Stimulated activated naive CD4-positive, alpha-beta T cell treated with Interleukin-2 at 50 U/mL for 16 hours (primary cell): ENCODE results near the gene PDE2A.

Experiments
- DNase-seq: peaks from one replicate; lab custom pipeline; 2025; lab: John Stamatoyannopoulos, UW

PDE2A gene

DNA sequence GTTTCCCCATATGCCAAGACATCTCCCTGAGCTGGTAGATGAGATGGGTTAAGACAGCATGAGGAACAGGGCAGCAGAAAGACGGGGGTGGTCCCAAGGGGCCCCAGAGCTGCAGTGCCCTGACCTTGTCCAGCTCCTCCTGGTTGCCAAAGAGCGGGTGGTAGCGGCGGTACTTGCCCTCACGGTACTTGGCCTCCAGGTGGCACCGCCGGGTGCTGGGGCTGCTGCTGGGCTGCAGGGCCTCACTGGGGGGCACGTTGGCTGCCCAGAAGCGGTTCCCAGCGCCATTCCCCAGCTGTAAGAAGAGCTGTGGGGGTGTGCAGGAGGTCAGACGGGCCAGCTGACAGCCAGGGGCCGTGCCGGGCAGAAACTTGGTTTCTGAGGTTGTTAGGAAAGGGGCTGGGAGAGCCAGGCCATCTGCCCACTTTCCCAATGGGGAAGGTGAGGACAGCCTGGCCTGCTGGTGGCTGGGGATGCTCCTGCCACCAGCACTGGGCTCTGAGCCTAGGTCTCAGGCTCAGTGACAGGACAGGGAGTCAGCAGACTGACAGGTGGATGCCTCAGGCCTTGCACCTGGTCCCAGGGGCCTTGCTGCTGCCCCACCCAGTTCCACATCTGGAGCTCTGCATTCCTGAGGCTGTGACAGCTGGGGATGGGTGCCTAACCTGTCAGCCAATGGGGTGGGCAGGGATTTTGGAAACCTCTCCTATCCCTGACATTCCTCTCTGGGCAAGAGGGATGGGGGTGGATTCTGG is 30.0 kb upstream of the PDE2A start:
- no peak for DNase-seq

DNA sequence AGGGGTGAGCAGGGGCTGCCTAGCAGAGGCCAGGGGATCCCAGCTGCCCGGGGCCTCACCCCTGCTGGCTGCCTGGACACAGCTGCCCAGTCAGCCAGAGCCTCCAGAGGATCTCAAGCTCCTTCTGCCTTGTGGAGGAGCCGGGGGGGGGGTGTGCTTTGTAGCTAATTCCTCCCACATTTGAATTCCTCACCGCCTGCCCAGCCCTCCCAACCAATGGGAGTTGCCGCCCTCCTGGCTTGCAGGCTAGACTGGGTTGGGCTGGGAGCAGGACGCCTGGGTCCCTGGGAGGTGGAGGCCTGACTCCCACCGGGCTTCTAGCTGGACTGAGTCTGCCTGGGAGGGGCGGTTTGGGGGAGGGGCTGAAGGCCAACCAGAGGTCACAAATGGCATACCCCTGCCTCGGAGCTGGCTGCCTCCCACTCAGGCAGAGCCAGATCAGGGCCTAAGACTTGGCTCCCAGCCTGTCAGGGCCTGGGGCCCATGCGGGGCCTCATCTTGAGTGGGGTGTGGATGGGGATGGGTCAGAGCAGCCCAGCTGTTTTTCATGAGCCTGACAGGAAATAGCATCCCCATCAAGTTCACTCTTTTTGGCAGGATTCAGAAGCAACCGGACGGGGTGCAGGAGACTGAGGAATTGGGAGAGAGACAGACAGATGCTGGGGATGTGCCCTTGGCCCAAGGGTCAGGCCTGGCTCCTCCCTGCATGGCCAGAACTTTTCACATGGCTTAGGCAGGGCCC is 29.2 kb upstream of the PDE2A start:
- no peak for DNase-seq

DNA sequence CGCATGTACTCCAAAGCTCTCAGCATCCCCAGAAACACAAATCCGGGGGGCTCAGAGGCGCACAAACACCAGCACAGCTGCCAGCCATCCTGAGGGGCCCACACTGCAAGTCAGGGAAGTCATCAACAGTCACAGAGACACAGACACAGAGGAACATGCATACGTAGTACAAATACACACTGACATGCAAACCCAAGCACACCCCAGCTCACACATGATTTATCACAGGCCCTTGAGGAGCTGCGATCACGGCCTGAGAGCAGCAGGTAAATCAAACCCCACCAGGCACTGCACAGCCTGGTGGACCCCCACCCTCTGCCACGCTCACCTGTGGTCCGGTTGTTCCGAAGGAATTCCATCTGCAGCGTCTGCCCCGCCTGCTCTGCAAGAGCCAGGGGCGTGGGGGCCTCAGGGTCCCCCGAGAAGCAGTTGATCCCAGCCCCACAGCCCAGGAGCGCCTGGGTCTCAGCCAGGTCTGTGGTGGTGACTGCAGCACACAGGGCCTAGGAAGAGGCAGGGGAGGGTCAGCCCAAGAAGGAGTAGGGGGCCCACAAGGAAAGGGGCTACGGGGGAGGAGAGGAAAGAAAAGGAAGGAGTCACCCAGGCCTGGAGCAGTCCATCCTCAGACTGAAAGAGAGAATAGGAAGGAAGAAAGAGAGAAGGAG is 28.5 kb upstream of the PDE2A start:
- DNase-seq: no peak

DNA sequence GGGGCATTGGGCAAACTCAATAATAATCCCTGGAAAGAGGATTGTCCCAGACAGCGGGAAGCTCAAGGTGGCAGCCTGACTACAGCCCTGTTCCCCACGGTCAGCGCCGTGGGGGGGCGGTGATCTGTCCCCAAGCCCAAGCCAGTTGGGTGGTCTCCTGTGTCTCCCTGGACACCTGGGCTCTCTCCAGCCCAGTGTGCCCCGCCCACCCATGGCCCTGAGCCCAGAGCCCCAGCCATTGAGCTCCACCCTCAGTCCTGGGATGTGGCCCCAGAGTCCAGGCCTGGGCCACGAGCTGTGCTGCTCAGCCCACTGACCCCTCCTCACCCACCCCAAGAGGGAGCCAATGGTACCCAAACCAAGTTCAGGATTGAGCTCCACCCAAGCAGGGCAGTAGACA is 27.9 kb upstream of the PDE2A start:
- no peak for DNase-seq

DNA sequence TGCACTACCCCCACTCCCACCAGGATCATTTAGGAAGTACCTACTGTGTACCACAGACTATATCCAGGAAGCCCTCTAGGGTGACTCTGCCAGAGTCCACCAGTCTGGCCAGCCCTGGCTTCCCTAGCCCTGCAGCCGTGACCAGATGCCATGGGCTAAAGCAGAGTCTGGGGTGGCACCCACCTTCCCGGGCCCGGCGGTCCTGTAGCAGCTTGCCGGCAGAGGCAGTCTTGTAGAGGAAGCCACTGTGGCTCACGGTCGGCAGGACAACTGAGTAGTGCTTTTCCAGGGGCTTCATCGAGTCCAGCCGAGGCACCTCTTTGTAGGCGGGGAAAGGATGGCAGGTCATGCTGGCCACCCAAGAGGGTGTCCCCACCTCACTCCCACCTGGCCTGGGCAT is 27.2 kb upstream of the PDE2A start:
- no peak for DNase-seq

DNA sequence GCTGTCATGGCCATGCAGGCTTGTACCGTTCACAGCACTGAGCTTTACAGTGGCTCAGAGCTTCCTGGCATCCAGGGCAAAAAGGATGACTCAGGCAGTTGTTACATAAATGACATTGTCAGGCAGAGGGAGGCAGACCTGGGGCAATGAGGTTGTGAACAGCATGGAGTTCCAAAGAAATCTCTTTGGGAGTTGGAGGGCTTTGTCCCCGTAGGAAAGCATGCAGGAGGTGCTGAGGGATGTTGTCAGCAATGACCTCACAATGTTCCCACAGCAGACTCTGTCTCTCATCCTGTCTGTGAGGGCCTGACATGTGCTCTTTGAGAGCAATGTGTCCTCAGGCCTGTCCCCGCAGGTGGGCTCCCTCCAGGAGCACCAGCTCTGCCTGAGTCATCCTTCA is 25.9 kb upstream of the PDE2A start:
- DNase-seq: no peak

DNA sequence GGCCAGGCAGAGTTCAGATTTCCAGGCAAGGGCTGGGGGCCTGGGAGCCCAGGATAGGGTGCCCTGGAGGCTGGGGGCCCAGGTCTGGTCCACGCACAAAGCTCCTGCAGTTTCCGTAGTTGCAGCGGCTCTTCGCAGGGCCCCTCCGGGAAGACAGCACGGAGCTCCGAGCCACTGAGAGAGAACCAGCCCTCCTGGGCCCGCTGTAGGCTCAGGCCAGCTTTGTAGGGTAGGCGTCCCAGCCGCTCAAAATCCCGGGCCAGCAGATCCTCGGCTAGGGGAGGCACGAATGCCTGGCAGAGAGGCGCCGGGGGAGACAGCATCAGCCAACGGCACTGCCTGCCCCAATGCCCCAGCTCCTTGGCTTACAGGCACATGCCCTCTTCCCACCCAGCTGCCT is 23.6 kb upstream of the PDE2A start:
- no peak for DNase-seq

DNA sequence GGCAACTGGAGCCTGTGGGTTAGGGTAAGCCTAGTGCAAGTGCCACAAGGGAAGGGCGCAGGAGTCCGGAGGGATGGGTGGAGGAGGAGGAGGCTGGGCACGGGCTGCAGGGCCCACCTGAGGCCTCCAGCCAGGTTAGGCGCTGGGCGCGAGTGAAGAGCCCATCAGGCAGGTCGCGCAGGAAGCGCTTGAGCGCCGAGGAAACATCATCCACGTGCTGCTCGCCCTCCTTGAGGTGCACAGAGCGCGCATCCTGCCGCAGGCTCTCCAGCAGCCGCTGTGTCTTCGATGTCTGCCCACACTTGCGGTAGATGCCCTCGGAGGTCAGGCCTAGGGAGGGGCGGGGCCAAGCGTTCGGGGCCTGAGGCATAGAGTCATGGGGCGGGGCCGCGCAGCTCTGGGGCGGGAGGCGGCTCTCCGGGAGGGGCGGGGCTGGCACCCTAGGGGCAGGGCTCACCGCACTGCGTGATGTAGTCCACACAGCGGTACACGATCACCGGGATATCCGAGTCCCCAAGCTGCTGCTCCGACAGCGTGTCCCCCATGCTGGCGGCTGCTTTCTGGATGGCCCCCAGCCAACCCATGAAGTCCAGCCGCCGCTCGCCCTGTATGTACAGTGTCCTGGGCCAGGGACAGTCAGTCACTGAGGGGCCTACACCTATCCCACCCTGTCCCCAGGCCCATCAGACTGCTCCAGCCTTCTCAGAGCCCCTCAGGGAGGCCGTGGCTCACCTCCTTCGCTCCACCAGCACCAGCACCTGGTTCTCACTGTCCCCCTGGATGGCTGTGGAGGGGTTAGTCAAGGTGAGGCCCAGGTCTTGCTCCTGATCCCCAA is 22.9 kb upstream of the PDE2A start:
- no peak for DNase-seq

DNA sequence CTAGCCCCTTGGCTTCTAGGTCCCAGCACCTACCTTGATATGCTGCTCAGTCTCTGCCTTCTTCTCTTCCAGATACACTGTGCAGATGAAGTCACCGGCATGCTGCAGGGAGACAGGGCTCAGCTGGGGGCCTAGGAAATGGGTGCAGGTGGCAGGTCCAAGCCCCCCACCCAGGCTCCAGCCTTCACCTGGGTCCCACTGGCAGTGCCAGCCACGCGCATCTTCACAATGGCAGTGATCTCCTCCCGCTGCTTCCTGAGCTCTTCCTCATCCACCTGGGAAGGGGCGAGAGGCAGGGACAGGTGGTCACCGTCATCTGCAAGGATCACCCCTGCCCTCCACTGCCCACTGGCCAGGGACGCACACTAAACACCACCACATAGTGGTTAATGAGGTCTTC is 21.1 kb upstream of the PDE2A start:
- no peak for DNase-seq

DNA sequence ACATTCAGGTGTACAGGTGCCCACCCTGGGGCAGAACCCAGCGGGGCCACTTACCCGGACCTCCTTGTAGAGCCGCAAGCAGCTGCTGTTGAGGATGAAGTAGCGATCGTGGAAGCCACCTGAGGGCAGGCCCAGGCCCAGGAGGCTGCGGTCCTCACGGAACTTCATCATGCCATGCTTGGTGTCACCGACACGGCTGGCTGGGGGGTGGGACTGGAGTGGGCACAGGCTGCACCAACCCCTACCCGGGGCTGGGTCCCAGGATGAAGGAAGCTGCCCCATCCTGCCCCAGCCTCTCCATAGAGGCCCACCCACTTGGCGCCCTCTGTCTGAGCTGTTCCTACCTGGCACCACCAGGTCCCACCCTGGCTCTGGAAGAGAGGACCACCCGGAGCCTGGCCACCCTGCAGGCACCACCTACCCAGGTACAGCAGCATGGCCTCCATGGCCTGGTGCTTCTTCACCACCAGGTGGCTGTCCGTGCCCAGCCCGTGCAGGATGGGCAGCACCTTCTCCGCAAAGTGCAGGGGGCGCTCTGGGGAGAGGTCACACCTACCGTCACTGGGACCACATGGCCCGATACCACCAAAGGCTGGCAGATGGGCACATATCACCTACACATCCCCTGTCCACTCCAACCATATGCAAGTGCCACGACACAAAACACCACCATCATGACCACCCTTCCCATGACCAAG is 19.2 kb upstream of the PDE2A start:
- no peak for DNase-seq

DNA sequence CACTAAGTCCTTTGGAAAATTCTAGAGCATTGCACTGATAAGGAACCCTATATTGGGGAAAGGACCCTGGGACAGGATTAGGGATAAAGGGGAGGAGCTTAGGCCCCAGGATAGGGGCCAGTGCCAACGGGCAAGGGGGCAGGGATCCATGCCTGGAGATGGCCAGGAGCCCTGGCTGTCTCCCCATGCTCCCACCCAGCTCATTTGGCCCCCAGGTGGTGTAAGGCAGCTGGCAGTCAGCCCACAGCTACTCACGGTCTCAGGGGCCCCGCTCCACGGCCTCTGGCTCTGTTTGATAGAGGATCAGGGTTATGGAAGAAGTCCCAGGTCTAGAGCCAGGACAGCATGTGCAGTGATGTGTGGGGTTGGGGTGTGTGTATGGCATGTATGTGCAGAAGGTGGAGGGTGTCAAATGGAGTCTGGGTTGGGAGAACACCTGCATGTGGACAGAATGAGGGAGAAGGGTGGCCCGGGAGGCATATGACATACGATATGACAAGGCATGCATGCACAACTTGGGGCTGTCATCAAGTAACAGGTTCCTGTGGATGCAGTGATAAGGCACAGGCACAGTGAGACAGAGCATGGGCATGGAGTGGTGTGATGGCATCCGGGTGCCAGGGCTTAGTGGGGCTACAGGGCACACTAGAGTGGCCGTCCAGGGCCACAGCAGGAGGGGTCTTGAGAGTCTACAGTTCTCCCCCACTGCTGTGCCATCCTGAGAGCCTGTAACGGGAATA is 18.4 kb upstream of the PDE2A start:
- DNase-seq: no peak

DNA sequence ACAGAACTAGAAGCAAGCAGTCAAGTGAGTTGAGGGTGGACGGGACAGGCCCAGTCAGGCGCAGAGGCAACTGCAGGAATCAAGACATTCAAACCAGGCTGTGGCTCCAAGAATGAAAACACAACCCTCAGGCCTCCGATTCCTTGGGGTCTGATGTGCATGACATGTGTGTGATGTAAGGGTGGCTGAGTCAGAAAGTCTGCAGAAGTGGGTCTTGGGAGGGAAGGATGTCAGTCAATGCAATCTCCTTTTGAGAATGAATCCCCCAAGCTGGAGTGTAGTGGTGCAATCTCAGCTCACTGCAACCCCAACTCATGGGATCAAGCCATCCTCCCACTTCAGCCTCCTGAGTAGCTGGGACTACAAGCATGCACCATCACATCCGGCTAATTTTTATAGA is 15.9 kb upstream of the PDE2A start:
- DNase-seq: no peak

DNA sequence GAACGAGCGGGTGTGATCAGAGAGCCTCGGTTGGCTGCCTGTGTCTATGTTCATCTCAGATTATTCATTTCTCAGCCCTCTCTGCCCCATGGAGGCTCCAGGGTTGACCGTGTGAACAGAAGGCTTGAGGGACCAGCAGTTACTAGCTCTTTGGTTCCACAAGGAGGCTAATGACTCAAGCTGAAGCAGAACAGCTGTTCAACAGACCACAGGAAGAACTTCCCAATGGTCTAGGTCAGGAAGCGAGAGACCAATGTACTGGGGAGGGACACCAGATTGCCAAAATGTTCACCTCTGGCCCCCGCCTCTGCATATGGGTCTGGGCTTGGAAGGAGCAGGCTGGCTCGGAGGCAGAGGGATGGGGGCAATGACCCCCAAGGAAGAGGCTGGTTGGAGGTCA is 14.7 kb upstream of the PDE2A start:
- no peak for DNase-seq

DNA sequence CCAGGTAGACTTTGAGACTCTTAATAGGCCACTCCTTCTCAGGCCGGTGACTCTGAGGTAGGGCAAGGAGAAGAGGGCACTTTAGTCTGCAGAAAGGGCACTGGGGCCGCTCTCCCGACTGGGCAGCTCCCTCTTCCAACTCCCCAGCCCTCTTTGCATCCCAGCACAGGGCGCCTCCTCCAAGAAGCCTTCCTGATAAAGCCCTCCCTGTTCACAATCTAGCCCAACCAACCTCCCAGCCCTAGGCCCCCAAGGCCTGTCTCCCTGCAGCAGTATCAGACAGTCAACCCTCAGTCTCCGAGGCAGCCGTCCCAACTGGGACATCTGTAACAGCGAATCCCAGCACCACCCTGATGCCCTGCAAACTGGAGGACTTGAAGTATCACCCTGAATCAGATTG is 14.3 kb upstream of the PDE2A start:
- DNase-seq: no peak

DNA sequence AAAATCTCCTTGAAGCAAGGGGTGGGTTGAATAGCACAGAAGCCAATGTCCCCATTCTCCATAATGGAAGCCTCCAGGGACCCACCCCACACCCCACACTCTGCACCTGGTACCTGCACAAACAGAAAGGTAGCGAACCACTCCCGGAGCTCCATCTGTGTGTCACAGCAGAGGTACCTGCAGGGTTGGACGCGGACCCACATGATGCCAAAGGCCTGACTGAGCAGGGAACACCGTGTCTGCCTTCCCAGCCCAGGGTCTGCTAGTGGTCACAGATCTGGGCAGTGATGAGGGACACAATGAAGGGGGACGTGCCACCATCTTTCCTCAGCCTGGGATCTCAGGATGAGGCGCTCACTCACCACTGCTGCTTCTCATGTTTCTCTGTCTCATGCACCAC is 13.1 kb upstream of the PDE2A start:
- no peak for DNase-seq

DNA sequence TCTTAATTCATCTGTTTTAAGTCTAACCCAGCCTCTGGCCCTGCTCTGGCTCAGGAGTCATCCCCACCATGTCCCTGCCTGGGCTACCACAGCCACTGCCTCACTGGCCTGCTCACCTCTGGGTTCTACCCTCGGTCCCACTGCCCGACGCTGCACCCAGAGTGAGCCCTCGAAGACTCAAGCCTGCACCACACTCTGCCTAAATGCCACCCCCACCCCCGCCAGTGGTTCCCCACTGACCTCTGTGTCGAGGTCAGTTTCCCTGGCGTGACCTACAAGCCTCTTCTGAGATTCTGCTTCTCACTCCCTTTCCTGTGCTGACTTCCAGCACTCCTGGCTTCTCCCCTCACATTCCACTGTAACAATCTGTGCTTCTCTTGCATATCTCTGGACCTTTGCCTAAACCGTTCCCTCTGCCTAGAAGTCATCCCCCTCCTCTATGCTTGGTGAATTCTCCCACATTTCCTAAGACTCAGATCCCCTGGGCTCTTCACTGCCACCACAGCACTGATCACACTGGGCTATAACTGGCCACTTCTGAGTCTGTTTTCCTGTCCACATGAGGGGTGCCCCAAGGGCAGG is 12.5 kb upstream of the PDE2A start:
- no peak for DNase-seq

DNA sequence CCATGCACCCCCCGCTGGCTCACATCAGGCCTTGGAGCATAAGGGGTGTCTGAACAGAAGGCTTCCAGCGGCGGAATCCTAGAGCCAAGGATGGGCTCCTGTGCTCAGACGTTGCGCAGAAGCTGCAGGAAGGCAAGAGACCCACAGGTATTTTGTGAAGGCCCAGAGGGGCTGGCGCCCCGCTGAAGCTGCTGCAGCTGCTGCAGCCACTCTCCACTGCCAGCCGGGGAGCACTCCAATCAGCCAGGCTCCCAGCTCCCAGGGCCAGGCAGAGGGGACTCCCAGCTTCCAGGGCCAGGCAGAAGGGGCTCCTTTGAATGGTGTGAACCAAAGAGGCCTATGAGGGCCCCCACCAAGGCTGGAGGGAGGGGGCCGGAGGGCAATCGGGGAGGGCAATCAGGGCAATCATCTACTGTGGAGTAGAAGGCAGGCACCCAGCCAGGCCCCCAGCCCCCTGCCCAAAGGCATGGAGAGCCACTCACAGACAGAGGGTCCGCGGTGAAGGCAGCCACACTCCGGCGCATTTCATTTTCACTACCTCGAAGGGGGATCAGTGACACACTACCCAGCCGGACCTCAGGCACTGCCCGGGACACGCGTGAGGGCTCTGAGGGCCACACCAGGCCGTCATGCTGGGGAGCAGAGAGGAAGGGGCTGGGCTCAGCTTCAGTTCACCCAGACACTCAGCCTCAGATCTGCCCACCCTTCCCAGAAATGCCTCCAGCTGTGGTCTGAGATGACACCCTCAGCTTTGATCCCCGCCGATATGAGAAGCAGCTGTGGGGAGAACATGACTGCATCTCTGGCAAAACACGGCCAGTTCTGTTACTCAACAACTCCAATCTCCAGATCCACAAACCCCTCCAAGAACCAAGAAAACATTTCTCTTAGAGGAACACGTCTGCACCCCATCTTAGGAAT is 11.6 kb upstream of the PDE2A start:
- peak; percentile 56 for DNase-seq

DNA sequence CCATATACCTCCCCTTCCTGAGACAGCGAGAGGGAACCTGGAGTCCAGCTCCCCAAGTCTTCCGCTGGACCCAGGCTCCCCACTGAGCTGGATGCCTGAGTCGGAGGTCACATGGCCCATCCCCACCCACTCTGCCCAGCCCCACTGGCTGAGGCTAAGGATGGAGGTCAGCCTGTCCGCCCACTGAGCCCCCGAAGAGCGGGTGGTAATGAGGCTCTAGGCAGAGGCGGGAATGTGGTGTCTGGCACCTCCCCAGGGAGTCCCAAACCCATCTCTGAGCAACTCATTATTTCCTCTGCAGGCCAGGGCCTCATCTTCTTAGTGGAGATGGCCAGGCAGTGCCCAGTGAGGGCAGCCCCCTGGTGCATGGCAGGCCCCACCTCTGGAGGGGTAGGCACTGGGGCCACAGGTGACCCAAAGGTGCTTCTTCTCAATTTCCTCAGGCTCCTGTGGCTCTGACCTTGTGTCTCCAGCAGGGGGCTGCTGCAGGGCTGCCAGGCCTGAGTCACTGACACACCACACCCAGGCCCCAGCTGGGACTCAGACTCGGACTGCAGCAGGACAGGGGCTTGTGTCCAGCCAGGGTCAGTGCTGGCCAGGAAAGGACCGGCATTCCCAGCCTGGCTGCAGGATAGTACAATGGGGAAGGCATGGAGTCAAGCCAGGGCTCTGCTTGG is 10.2 kb upstream of the PDE2A start:
- DNase-seq: peak; percentile 22

DNA sequence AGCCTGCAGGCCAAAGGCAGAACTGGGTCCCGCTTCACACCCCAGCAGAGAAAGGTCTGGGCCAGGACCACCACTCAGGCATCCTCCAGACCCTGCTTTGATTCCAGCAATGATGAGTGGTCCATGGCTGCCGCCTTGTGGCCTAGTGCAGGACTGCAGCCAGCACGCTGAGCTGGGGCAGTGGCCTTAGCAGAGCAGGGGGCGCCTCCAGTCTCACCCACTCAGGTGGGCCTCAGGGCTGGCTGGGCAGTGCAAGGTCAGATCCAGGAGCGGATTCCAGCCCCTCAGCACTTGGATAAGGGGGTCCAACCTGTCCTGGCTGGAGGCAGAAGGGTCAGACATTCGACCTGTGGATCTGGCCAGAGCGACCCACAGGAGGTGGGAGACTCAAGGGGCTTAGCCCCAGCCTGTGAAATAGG is 9.6 kb upstream of the PDE2A start:
- DNase-seq: peak; percentile 57
